ENCODE results near the gene C3. TPM values are rescaled to one million over a fixed set of nuclear protein-coding genes. Genes with fewer than 3 reads are reported as not detected.

Gene C3
- 0.25 and 1.5 TPM in 2 replicates for total RNA-seq (ENCODE audit: low replicate concordance)

DNA sequence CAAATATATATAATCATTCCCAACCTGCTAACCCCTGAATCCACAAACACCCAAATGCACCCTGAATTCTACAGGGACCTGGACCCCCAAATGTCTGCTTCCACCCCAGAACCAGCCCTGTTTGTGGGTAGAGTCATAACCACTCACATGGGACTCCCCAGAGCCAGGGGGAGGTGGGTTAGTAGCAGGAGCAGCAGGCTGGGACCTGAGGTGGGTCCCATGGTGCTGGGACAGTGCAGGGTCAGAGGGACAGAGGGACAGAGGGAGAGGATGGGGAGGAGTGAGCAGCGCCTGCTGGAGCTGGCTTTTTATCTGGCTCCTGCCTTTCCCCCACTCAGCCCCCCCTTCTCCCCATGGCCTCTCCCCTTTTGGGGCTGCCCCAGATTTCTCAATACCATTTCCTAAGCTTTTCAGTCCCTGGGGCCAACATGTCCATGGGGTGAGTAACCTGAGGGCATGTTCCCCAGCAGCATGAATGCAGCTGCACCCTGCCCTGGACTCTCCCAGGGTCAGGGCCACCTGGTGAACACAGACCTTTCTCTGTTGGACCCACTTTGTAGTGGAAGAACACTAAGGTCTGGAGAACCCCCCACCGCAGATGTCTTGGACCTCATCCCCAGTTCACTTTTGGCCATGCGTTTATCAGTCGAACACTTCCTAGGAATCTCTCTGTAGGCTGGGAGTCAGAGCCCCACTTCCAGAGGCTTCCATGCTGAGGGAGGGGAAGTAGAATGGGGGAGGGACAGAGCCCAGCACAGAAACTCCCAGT, at the start of gene C3:
C3 (minus strand) TSS at position 282 of the 769 bp plus-strand sequence; CDS start at position 221, 61 bp downstream.
- peaks cover 10% of the 10 kb centered on the region for H3K4me1 Mint-ChIP-seq
- H2AFZ ChIP-seq (replicated peaks): no peak within 1 kb of the TSS
- no peaks in the 10 kb centered on the region for H3K27me3 ChIP-seq
- H3K4me3 Mint-ChIP-seq: no peak within 1 kb of the TSS
- no peak within 1 kb of the TSS for H3K27ac ChIP-seq
- no peaks in the 10 kb centered on the region for H3K9me3 ChIP-seq (ENCODE audit: low read depth)
- H3F3A ChIP-seq (ENCODE audit: low read depth): peaks cover 4% of the 10 kb centered on the region
- no peak within 1 kb of the TSS for H3K4me3 ChIP-seq
- no peaks in the 10 kb centered on the region for H3K4me1 ChIP-seq
- no peak within 1 kb of the TSS for H3K9ac ChIP-seq
- H3K27me3 Mint-ChIP-seq (ENCODE audit: insufficient read depth, low read depth): peaks cover 21% of the 10 kb centered on the region
- H3K9me3 Mint-ChIP-seq: peaks cover 5% of the 10 kb centered on the region
- DNase-seq (ENCODE audit: low spot score): no peak
- H4K20me1 ChIP-seq (ENCODE audit: low read depth): no peaks in the 10 kb centered on the region
- H3K79me2 ChIP-seq (ENCODE audit: low read depth): no peaks in the 10 kb centered on the region
- TF ChIP-seq EZH2phosphoT487 (IDR thresholded peaks at IDR 0.05) (no peak), EZH2 (IDR thresholded peaks at IDR 0.05) (no peak)
- TF ChIP-seq, protein P1, sequence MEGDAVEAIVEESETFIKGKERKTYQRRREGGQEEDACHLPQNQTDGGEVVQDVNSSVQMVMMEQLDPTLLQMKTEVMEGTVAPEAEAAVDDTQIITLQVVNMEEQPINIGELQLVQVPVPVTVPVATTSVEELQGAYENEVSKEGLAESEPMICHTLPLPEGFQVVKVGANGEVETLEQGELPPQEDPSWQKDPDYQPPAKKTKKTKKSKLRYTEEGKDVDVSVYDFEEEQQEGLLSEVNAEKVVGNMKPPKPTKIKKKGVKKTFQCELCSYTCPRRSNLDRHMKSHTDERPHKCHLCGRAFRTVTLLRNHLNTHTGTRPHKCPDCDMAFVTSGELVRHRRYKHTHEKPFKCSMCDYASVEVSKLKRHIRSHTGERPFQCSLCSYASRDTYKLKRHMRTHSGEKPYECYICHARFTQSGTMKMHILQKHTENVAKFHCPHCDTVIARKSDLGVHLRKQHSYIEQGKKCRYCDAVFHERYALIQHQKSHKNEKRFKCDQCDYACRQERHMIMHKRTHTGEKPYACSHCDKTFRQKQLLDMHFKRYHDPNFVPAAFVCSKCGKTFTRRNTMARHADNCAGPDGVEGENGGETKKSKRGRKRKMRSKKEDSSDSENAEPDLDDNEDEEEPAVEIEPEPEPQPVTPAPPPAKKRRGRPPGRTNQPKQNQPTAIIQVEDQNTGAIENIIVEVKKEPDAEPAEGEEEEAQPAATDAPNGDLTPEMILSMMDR (IDR thresholded peaks at IDR 0.05): no peak
- H3K4me2 ChIP-seq: no peak within 1 kb of the TSS
- no peak within 1 kb of the TSS for H3K27ac Mint-ChIP-seq
- H3K36me3 ChIP-seq: no peaks in the 10 kb centered on the region
- H3K36me3 Mint-ChIP-seq: no peaks in the 10 kb centered on the region

- no peaks in the 10 kb centered on the region for H3K9me3 ChIP-seq (ENCODE audit: low read depth)
- H3K4me3 Mint-ChIP-seq: no peak overlapping the region
Observed at GRCh38 chr19:6769006-6769619, 48.7 kb upstream of the C3 start.

GRCh38 chr19:6768236-6768785, 47.9 kb upstream of the C3 start:
- no peaks in the 10 kb centered on the region for H4K20me1 ChIP-seq (ENCODE audit: low read depth)
- peaks cover 21% of the 10 kb centered on the region for H3F3A ChIP-seq (ENCODE audit: low read depth)
- peaks cover 22% of the 10 kb centered on the region for H3K27me3 ChIP-seq
- no peak overlapping the region for H3K27ac ChIP-seq
- H3K79me2 ChIP-seq (ENCODE audit: low read depth): no peaks in the 10 kb centered on the region
- TF ChIP-seq EZH2phosphoT487 (IDR thresholded peaks at IDR 0.05): no peak
- H3K4me1 ChIP-seq: no peaks in the 10 kb centered on the region
- H3K9ac ChIP-seq: no peak overlapping the region
- H3K27ac Mint-ChIP-seq: no peak overlapping the region
- no peaks in the 10 kb centered on the region for H3K36me3 Mint-ChIP-seq
- no peaks in the 10 kb centered on the region for H3K36me3 ChIP-seq
- H3K27me3 Mint-ChIP-seq (ENCODE audit: insufficient read depth, low read depth): peaks cover 37% of the 10 kb centered on the region
- no peaks in the 10 kb centered on the region for H3K9me3 ChIP-seq (ENCODE audit: low read depth)
- peak overlapping the region; percentile 89 for H3K4me2 ChIP-seq
- no peak overlapping the region for H3K4me3 ChIP-seq
- peak overlapping the region; percentile 77 for H2AFZ ChIP-seq (replicated peaks)
- H3K4me3 Mint-ChIP-seq: peak overlapping the region; percentile 62
- no peak for DNase-seq (ENCODE audit: low spot score)
- no peaks in the 10 kb centered on the region for H3K9me3 Mint-ChIP-seq
- peaks cover 6% of the 10 kb centered on the region for H3K4me1 Mint-ChIP-seq

More at GRCh38 chr19:6769006-6769619, 48.7 kb upstream of the C3 start:
- Histone ChIP-seq H3K4me1 (no peaks in the 10 kb centered on the region), H3K27ac (no peak overlapping the region), H3F3A (ENCODE audit: low read depth) (peaks cover 21% of the 10 kb centered on the region), H3K79me2 (ENCODE audit: low read depth) (no peaks in the 10 kb centered on the region), H3K4me2 (no peak overlapping the region), H3K4me3 (no peak overlapping the region), H2AFZ (replicated peaks) (no peak overlapping the region), H4K20me1 (ENCODE audit: low read depth) (no peaks in the 10 kb centered on the region), H3K27me3 (peaks cover 22% of the 10 kb centered on the region), H3K9ac (no peak overlapping the region), H3K36me3 (no peaks in the 10 kb centered on the region)
- Mint-ChIP-seq H3K4me1 (peaks cover 9% of the 10 kb centered on the region), H3K9me3 (no peaks in the 10 kb centered on the region), H3K36me3 (no peaks in the 10 kb centered on the region), H3K27me3 (ENCODE audit: insufficient read depth, low read depth) (peaks cover 37% of the 10 kb centered on the region), H3K27ac (no peak overlapping the region)
- TF ChIP-seq EZH2phosphoT487 (IDR thresholded peaks at IDR 0.05) (no peak), EZH2 (IDR thresholded peaks at IDR 0.05) (no peak)
- TF ChIP-seq, protein P1 (IDR thresholded peaks at IDR 0.05): peak; percentile 62
- peak; percentile 64 for DNase-seq (ENCODE audit: low spot score)
